GM19455 (cell line): Measurements from ENCODE around the gene RBM20.
"Not testable (repeated sequence)": the region's sequence is repeated elsewhere in the genome, so short reads cannot be mapped to it uniquely, and the experiment has no call there.

Experiments
- ATAC-seq: cut with Tn5 transposase; IDR thresholded peaks from one replicate; pipeline ENCODE4 v1.9.1; 2021; ENCODE audit not compliant: unreplicated experiment

The RBM20 gene

DNA sequence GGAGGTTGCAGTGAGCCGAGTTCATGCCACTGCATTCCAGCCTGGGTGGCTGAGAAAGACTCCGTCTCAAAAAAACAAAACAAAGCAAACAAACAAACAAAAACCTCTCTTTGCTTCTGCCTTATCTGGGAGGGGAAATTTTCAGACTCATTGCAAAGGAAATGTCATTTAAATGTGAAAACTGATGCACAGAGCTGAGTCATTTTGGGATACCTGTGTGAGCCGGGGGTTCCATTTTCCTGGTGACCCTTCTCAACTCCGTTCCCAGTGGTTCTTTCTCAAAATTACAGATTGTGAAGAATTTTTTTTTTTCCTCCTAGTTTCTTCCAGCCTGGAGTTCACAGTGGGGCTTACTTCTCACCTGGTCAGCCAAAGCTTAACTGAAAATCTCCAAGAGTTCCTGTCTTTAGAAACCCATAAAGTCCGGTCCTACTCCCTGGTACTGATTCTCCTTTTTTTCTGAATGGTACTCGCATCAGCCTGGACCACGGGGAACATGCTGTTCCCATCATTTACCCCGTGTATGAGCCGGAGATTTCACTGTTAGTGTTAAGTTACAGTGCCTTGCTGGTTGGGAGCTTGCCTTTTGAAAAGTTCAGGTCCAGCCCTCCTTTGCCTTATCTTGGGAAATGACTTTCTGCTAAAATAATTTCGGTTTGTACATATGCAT lies 56.9 kb downstream of the RBM20 start:
- no peak for ATAC-seq

DNA sequence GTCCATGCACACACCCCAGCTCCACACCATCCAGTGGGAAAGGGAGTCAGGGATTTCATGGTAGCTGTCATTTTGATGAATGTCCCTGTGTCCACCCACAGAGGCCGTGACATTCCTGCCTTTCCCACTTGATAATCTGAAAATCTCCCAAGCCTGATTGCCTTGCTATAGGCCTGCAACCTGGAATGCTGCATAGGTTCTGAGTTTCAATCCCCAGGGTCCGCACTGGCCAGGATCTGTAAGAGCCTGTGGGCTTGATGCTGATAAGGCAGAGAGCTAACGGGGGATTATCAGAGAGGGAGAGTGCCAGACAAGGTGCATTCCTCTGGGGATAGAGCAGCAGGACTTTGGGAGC lies 57.5 kb downstream of the RBM20 start:
- ATAC-seq, result no peak

GRCh38 chr10:110704070-110704469 lies 59.9 kb downstream of the RBM20 start:
- ATAC-seq, result no peak

- ATAC-seq, result no peak
Measured at GRCh38 chr10:110704906-110705476, 60.9 kb downstream of the RBM20 start.

DNA sequence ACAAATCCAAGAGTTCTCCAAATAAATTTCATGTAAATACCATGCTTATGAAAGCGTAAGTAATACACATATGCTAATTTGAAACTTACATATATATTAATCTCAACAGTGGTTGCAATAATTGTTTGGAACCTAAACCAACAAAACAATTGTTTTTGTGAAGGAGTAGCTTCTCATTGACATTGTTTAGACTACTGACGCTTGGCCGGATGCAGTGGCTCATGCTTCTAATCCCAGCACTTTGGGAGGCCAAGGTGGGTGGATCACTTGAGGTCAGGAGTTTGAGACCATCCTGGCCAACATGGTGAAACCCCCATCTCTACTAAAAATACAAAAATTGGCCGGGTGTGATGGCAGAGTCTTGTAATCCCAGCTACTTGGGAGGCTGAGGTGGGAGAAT lies 61.5 kb downstream of the RBM20 start:
- ATAC-seq, result not testable (repeated sequence)

- no peak for ATAC-seq
Measured at GRCh38 chr10:110706690-110707098, 62.6 kb downstream of the RBM20 start.

DNA sequence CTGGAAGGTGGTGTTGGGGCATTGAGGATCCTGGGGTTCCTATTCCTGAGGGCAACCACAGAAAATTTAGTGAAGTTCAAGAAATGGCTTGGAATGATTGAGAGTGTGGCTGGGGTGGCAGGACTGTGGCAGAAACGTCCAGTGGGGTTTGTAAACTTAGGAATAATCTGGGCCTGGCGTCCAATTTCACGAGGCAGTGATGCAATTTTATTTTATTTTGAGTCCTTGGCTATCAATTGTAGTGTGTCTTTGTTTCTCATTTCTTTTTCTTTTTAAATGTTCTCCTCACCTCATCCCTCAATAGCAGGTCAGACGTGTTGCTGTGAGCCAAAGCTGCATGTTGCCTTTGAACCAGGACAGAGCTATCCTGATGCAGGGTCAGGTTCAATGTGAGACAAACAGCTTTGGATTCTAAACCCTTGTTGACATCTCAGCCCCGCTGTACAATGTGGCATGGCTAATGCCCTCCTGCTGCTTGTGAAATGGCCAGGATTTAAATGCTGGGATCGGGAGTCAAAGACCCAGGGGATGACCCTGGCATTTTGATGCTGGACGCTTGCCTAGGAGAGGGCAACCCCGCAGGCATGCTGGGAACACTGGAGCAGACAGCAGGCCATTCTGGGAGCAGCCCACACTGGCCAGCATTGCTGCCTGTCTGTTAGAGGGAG lies 64.8 kb downstream of the RBM20 start:
- ATAC-seq, result no peak

- ATAC-seq, result no peak
Measured at GRCh38 chr10:110709444-110709828, 65.3 kb downstream of the RBM20 start.

- ATAC-seq, result no peak
Measured at GRCh38 chr10:110709964-110710587, 65.9 kb downstream of the RBM20 start.

DNA sequence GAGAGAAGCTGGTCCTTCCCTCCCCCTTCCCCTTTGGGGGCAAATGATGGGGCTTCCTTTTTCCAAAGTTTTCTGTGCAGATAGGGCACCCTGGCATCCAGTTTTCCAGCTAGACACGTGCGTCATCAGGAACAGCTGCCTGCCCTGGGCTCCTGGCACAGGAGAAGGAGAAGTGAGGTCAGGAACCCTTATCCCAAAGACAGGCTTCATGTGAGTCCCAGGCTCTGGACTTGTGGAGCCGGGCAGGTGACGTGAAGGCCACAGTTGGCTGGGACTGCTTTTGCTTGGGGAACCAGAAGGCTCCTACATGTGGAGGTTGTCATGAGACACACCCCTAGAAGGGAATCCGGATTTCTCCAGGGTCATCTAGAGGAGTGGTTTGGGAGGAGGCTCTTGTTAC lies 66.5 kb downstream of the RBM20 start:
- no peak for ATAC-seq

- no peak for ATAC-seq
Measured at GRCh38 chr10:110711382-110711781, 67.2 kb downstream of the RBM20 start.

- ATAC-seq, result no peak
Measured at GRCh38 chr10:110714356-110714755, 70.2 kb downstream of the RBM20 start.

- ATAC-seq, result no peak
Measured at GRCh38 chr10:110717781-110718589, 73.8 kb downstream of the RBM20 start.

DNA sequence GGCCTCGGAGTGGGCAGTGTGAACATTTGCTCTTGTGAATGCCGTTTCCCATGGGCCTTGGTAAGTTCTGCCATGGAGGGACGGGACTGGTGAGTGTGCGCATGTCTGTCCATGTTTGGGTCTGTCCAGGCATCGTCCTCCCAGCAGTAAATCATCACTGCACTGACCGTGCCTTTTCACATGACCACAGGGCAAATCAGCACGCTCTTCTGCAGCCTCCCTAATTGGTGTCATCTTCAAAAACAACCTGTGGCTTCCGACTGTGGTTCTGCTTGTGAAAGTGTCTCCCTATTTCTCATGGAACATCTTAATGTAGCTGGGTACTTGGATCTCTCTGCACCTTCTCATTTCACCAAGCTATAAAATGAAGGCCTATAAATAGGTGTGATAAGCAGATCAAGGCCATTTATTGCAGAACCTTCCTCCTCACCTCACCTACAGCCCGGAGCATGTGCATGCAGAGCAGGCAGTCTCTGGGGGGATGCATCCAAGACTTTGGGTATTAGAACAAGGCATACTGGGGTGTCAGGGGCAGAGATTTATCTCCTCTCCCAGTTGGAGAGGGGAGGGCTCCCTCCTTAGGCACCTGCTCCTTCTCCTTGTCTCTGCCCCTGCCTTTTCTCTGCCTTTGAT lies 77.4 kb downstream of the RBM20 start:
- no peak for ATAC-seq

DNA sequence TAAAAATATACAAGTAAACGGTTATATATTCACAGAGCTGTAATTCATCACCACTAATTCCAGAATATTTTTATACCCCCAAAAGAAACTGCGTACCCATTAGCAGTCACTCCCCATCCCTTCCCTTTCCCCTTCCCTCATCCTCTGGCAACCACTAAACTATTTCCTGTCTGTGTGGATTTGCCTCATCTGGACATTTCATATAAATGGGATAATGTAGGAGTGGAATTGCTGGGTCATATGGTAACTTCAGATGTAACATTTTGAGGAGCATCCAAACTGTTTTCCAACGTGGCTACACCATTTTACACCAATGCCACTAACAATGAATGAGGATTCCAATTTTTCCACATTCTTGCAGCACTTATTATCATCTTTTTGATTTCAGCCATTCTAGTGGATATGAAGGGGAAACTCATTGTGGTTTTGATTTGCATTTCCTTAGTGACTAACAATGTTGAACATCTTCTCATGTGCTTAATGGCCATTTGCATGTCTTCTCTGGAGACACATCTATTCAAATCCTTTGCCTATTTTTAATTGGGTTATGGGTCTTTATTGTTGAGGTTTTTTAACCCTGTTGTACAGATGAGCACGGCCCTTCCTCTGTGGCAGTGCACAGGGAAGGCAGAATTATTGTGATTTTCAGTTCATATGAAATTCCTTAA lies 79.2 kb downstream of the RBM20 start:
- no peak for ATAC-seq

GRCh38 chr10:110724116-110724921 lies 80.2 kb downstream of the RBM20 start:
- peak; percentile 73 for ATAC-seq

DNA sequence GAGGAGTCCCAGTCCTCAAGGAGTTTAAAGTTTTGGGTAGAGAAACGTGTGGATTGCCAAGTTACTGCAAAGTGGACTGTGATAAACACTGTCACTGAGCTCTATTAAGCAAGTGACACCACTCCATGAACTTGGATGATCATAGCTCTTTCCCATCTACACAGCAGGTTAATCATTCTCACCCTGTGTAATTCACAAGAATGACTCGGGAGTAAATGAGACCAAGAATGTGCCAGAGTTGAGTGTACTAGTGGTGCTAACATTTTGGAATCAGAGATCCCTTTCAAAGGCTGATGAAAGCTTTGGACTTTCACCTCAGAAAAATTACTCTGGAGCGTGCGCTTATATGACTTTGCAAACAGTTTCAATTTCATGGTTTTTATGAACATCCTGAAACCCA lies 80.8 kb downstream of the RBM20 start:
- ATAC-seq, result no peak

DNA sequence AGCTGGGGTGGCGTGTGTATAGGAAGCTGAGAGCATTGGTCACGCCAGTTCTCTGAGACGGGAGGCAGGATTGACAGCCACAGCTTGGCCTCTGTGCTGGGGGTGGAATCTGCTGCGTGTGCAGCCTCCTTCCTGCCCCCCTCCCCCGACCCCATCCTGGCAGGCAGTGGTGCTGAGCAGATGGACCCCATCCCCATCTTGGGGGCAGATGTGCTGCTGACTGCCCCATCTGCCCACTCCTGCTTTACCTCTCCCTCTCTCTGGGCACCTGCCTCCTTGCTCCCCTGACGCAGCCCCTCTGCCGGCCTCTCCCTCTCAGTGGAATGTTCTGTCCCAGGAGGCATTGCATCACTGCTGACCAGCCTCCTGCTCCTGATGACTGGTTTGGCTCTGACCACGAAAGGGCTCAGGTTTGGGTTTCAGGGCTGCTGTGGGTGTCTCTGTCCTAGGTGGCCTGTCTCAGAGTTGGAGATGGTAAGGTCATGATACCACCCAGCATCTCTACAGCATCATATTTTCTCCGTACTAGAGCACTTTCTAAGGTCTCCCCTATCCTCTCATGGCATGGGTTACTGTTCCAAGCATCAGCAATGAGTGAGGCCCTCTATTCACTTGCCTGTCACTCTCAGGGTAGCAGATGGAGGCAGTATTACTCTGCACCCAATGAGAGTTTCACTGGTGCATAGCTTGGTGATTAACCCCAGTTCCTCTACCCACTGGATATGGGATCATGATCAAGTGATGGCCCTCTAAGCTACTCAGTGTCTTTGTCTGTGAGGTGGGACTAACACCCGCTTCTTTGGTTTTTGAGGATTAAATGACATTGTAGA lies 81.9 kb downstream of the RBM20 start:
- ATAC-seq, result no peak

GRCh38 chr10:110727785-110728184 lies 83.6 kb downstream of the RBM20 start:
- ATAC-seq, result not testable (repeated sequence)
